Head of caudate nucleus (tissue), 42 donors: ENCODE results near the gene PRODH.
"Not testable (repeated sequence)": the region's sequence is repeated elsewhere in the genome, so short reads cannot be mapped to it uniquely, and the experiment has no call there.

Experiments used
- DNase-seq, 42 donors: peaks; one replicate each; pipeline versions ENCODE4 v3.0.0 to v3.0.0-alpha.2; 2020 to 2021; ENCODE audit warnings: mixed read lengths in 7 of 42
- intact Hi-C: fragments of 100-400 bp; cut with DNase I; formaldehyde crosslinking; loops from one replicate; pipeline ENCODE4 v1.15.0; 2022

The PRODH gene

DNA sequence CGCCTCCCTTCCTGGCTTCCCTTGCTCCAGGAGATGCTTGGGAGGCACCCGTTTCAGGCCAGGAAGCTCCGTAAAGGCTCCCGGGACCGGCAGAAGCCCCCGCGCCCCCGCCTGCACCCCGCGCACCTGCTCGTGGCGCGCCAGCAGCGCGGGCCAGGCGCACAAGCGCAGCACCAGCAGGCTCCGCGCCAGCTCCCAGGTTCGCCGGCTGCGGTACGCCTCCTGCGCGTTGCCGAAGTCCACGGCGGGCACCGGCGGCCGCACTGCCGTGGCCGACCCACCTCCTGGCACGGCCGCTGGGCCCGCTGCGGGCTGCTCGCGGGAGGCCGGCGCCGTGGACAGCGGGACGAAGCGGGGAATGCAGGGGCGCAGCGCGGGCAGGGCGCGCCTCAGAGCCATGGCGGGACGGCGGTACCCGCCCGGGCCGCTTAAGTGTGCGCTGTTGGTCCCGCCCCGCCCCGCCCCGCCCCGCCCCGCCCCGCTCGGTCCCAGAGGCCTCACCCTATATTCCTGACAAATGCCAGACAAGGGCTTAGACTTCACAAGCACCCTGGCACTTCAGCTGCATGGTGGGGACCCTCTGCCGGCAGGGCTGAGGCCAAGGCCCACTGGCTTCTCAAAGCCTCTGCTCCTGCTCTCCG is at the start of gene PRODH:
PRODH (minus strand) TSS at position 405 of the 641 bp plus-strand sequence; CDS start at position 399, 6 bp downstream.
- intact Hi-C loops = no loop called here
- DNase-seq = no peak

DNA sequence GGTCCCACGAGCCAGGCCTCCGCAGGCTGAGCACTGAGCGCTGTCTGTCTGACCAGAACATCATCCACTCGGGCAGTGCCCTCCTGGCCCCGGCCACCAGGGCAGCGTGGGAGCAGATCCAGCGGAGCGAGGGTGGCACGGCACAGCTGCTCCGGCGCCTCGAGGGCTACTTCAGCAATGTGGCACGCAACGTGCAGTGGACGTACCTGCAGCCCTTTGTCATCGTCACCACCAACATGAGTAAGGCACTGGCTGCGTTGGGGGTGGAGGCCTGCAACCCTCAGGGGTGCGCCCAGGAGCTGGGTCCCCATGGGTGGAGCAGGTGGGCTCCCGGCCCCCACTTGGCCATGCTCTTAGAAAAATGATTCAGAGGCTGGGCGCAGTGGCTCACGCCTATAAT is 49.7 kb upstream of the PRODH start:
- intact Hi-C loops = no loop called here

DNA sequence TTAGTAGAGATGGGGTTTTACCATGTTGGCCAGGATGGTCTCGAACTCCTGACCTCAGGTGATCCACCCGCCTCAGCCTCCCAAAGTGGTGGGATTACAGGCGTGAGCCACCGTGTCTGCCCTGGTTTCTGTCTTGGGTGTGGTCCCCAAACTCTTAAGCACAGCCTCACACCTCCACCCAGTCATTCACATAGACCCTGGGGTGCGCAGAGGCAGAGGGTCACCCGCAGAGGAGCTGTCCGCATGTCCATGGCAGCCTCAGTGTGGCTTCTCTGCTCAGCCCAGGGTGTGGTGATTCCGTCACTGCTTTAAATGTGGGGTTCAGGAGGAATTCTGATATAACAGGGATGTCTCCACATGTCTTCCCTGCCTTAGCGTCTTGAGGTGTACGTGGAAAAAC is 48.5 kb upstream of the PRODH start:
- peak in 6 of 42 donors; percentile 3 to 22 (median 8) for DNase-seq
- intact Hi-C loops = no loop called here

More for the DNA sequence above, 49.7 kb upstream of the PRODH start:
- peak in 8 of 42 donors; percentile 7 to 35 (median 17) for DNase-seq

DNA sequence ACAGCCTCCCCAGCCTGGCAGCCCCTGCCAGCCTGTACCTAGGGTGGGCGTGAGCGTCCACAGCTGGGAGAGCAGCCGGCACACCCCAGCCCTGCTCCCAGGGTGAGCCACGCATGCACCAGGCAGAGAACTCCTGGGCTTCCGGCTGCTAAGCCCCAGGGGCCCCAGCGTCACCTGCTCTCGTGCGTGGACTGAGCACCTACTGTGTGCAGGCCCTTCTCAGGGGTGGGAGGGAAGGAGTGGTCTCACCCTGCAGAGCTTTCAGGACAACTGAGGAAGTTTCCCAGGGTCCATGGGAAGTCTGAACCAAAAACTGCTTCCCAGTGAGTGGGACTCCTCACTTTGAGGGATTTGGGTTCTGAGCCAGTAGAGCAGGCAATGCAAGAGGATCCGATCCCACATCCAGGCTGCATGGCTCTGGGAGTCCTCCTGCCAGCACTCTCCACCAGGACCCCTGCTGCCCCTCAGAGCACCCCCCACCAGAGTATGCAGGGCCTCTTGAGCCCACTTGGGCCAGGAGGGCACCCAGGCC is 47.1 kb upstream of the PRODH start:
- DNase-seq = peak in 11 of 42 donors; percentile 1 to 22 (median 6)
- intact Hi-C loops = no loop called here

DNA sequence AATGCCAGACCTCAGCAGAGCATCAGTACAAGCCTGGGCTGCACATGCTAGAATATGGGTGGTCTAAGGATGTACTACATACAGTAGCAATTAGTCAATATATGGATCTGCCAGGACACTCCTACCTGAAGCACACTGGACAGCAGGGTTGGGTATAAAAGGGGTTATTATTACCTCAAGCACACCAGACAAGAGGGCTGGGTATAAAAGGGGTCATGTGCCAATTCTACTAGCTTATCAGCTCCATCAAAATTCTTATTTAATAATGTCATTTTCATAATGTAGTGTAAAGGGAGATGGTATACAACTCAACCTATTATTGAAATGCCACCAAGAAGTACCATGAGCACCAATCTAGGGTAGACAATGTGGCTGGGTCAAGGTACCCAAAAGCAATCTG is 44.7 kb upstream of the PRODH start:
- intact Hi-C loops = no loop called here
- DNase-seq = no peak

GRCh38 chr22:18979957-18980356 is 43.9 kb upstream of the PRODH start:
- intact Hi-C loops = no loop called here

DNA sequence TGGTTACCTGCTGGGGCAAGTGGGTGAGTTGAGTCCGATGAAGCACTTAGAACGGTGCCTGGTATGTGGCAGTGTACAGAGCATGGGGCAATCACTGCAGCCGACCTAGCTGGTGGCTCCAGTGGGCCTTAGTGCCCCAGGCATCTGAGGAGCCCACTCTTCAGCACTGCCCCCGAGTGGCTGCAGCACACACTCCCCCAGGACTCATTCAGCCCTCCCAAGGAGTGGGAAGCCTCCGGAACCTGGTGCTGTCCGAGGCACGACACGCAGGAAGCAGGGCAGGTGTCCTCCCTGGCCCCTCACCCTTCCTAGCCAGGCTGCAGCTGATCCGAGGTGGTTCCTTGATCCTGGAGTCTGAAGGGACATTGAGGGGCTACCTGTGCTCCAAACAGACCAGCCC is 42.4 kb upstream of the PRODH start:
- intact Hi-C loops = no loop called here
- no peak for DNase-seq

More at GRCh38 chr22:18979957-18980356, 43.9 kb upstream of the PRODH start:
- DNase-seq = peak in 1 of 42 donors; percentile 1

GRCh38 chr22:18977824-18978425 is 41.8 kb upstream of the PRODH start:
- DNase-seq = no peak
- intact Hi-C loops = no loop called here

- intact Hi-C loops = no loop called here
- DNase-seq = no peak
These were observed 40.2 kb upstream of the PRODH start for GRCh38 chr22:18976197-18976751.

DNA sequence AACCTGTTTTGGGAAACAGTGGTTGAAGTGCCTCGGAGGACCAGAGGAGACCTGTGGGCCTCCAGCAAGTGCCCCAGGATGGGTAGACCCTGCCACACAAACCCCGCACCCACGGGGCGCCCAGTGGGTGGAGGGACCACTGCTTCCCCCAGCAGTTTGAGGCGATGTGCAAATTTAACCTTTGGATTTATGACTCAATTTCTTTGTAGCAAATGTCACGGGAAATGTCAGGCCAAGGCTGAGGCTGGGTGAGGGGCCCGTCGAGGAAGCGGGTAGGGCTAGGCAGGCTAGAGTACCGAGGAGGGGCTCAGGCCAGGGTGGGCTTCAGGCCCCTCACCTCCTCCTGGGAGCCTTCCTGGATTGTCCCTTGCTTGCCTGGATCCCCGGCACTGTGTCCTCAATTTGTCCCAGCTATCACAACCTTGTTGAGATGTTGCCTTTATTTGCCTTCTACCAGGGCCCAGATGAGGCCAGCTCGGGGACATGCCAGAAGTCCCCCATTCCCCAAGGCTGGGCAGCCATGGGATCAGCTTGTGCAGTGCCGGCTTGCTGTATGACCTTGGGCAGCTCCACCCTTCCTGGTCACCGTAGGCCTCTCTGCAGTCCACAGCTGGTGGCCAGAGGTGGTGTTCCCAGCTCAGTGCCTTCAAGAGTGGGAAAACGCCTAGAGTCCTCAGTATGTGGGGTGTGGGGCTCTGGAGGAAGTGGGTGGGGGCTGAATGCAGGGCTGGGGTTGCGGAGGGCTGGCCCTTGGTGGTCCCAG is 39.5 kb upstream of the PRODH start:
- intact Hi-C loops = no loop called here

GRCh38 chr22:18974477-18975180 is 38.5 kb upstream of the PRODH start:
- intact Hi-C loops = no loop called here
- no peak for DNase-seq

More for the DNA sequence above, 39.5 kb upstream of the PRODH start:
- DNase-seq = no peak

GRCh38 chr22:18973264-18974031 is 37.4 kb upstream of the PRODH start:
- DNase-seq = no peak
- intact Hi-C loops = no loop called here

DNA sequence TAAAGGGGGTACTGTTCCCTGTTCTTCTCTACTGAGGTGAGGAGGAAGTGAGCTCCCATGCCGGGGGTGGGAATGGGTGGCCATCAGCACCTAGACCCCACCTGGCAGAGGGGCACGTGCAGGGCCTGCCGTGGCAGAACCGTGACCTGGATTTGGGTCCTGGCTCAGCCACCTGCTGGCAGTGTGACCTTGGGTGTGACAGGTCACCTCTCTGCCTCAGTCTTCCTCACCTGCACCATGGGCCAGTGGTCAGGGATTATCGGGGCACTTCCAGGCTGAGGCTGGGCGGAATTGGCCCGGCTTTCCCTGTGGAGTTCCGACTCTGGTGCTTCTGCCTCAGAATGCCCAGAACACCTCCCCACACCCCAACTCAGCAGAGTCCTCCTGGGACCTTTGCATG is 36.5 kb upstream of the PRODH start:
- DNase-seq, intact Hi-C loops: not testable (repeated sequence)

- DNase-seq, intact Hi-C loops: not testable (repeated sequence)
These were observed 35.9 kb upstream of the PRODH start for GRCh38 chr22:18972029-18972428.

- intact Hi-C loops = no loop called here
- peak in 11 of 42 donors; percentile 17 to 61 (median 43) for DNase-seq
These were observed 35.2 kb upstream of the PRODH start for GRCh38 chr22:18971321-18971751.

DNA sequence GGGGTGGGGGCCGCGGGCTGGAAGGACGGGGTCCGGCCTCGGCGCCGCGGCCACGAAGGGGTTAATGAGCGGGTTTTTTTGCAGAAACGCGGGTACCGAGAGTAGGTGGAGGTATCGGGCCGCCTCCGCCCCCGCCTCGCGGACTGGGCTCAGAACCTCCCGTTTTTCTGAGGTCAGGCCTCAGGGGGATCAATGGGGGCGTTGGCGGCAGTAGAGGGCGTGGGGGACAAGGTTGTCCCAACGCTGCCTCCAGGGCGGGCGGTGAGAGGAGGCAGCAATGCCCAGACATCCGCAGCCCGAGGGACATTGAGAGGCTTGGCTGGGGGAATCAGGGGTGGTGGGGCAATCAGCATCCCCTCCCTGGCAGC is 34.8 kb upstream of the PRODH start:
- no peak for DNase-seq
- intact Hi-C loops = no loop called here

- DNase-seq = peak in 16 of 42 donors; percentile 14 to 61 (median 49)
- intact Hi-C loops = no loop called here
These were observed 34.3 kb upstream of the PRODH start for GRCh38 chr22:18970176-18970947.
